ENCODE results near the gene RASAL3. TPM values are rescaled to one million over a fixed set of nuclear protein-coding genes. Genes with fewer than 3 reads are reported as not detected.

The RASAL3 gene
- total and polyA plus RNA-seq, 2 of the 8 experiments (the other 6 are each of a cell fraction or from before 2014, with no cell fraction given): 0.19 to 0.63 TPM

DNA sequence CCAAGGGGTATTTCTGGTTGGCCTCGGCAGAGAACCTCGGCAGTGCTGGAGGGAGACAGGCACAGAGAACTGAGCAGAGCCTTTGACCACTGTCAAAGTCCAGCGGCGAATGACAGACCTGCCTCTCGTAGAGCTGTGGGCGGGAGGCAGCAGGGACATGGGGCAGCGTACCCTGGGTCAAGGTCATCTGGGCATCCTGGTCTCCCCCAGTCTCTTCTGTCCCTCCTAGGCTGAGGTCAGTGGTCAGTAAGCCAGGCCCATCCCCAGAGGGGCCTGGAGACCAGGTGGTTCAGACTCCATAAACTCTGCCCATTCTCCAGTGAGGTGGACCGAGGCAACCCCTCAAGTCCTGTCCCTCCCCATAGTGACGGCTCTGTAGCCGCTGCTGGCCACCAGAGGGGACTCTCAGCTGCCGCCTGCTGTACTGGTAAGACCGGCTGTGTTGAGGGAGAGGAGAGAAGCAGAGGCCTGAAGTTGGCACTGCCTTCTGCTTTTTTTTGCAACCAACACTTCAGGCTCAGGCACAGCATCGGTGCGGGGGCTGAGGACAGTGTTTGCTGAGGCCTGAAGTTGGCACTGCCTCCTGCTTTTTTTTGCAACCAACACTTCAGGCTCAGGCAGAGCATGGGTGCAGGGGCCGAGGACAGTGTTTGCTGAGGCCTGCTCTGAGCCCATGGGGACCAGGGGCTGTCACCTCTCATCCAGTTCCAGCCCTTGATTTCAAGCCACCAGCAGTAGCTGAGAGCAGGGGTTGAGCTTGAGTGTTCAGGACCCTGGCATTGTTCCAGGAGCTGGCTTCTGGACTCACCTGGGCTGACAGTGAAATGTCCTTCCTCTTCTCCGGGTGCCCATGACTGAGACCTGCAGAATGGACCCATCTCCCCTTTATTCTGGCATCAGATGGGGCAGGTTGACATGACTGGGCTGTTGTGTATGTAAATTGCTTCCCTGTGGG is 15.3 kb upstream of the RASAL3 start, which contains the start of gene PGLYRP2:
PGLYRP2 (minus strand) TSS at position 111 of the 955 bp plus-strand sequence. CDS start 130 bp downstream, outside the sequence.
- Histone ChIP-seq H2BK120ac (replicated peaks; ENCODE audit: low read depth, low read length) (no peak within 1 kb of the TSS), H2AFZ (ENCODE audit: low read length) (no peak within 1 kb of the TSS), H4K91ac (replicated peaks; ENCODE audit: insufficient read length, low read length) (no peak within 1 kb of the TSS), H3K4me3 (ENCODE audit: extremely low read depth in 1 of 4, insufficient read depth in 2 of 4, low read depth in 3 of 4, low read length in 4 of 4) (no peak within 1 kb of the TSS), H3K4ac (replicated peaks; ENCODE audit: insufficient read length, low read depth, low read length) (no peak within 1 kb of the TSS), H3K4me2 (ENCODE audit: insufficient read depth in 1 of 2, low read depth in 2 of 2, low read length in 2 of 2) (no peak within 1 kb of the TSS), H3K79me1 (ENCODE audit: low read depth, low read length) (no peaks in the 10 kb centered on the region), H4K8ac (ENCODE audit: extremely low read depth, insufficient read depth, low read length) (no peak within 1 kb of the TSS; the same call in 1 of the 2 replicates), H3K23me2 (ENCODE audit: low read depth, low read length) (no peaks in the 10 kb centered on the region), H2BK15ac (ENCODE audit: low read length) (no peak within 1 kb of the TSS), H4K5ac (ENCODE audit: insufficient read length, low read depth, low read length) (no peak within 1 kb of the TSS), H3K56ac (replicated peaks; ENCODE audit: insufficient read length, low read depth, low read length) (no peak within 1 kb of the TSS), H2BK20ac (ENCODE audit: low read length) (no peak within 1 kb of the TSS), H3K23ac (ENCODE audit: insufficient read length) (no peak within 1 kb of the TSS), H3K9me3 (ENCODE audit: insufficient read depth in 2 of 2, low read depth in 1 of 2, low read length in 1 of 2) (peaks cover 50 to 64% of the 10 kb centered on the region in 2 experiments), H3K9ac (replicated peaks in 1 of 4; ENCODE audit: extremely low read depth in 1 of 4, low read depth in 3 of 4, low read length in 3 of 4) (no peak within 1 kb of the TSS), H3K36me3 (ENCODE audit: control insufficient read depth in 2 of 4, insufficient read depth in 4 of 4, low read length in 3 of 4) (no peaks in the 10 kb centered on the region), H2BK12ac (ENCODE audit: low read depth, low read length) (no peak within 1 kb of the TSS), H3K14ac (ENCODE audit: insufficient read length) (no peak within 1 kb of the TSS), H4K20me1 (replicated peaks in 1 of 2; ENCODE audit: control insufficient read depth in 1 of 2, insufficient read depth in 2 of 2, low read length in 2 of 2) (no peaks in the 10 kb centered on the region), H3K4me1 (replicated peaks in 1 of 4; ENCODE audit: control insufficient read depth in 3 of 4, insufficient read depth in 4 of 4, low read length in 3 of 4) (no peaks in the 10 kb centered on the region), H3K18ac (ENCODE audit: extremely low read depth, low read length) (no peak within 1 kb of the TSS), H3K27me3 (replicated peaks in 1 of 4; ENCODE audit: control insufficient read depth in 3 of 4, extremely low read depth in 1 of 4, insufficient read depth in 3 of 4, low read length in 3 of 4) (no peaks in the 10 kb centered on the region), H2AK5ac (ENCODE audit: low read depth, low read length) (no peak within 1 kb of the TSS), H3K27ac (ENCODE audit: low read depth, low read length) (no peak within 1 kb of the TSS), H2BK5ac (ENCODE audit: low read depth, low read length) (no peak within 1 kb of the TSS), H3K79me2 (ENCODE audit: control insufficient read depth in 1 of 2, insufficient read depth in 2 of 2, low read length in 2 of 2) (no peaks in the 10 kb centered on the region)
- 86% methylated on average over 16 of the region's 16 CpGs; no CpG with 5 or more reads in 1 of the 2 experiments for WGBS, 2 experiments (ENCODE audit: extremely low coverage in 1 of 2, insufficient coverage in 1 of 2, insufficient read length in 1 of 2, insufficient replicate concordance in 2 of 2, low coverage in 1 of 2, low lambda C conversion rate in 2 of 2, missing lambda C conversion rate in 1 of 2)
- TF ChIP-seq NRF1 (IDR thresholded peaks at IDR 0.05; ENCODE audit: low read depth, low read length) (no peak), FOSL1 (IDR thresholded peaks at IDR 0.05; ENCODE audit: insufficient read depth, low read depth, low read length) (no peak)
- ChIA-PET CTCF (ENCODE audit: partially characterized antibody) (no interaction called here), POLR2A (ENCODE audit: partially characterized antibody) (no interaction called here)
- DNase-seq (ENCODE audit: low read depth in 1 of 2, low spot score in 2 of 2) (no peak), FAIRE-seq (no peak)

All from H1 (cell line).